Lower leg skin (tissue), 3 donors: ENCODE data around the gene BEAN1.

Source experiments
- CTCF ChIP-seq, 3 donors: fragments of 450-650 bp; IDR thresholded peaks; one replicate each; pipeline ENCODE4 v1.5.1; 2016; ENCODE audit warnings: antibody characterized with exemption in 3 of 3, mild to moderate bottlenecking in 3 of 3, moderate library complexity in 2 of 3
- POLR2A ChIP-seq, 2 donors: fragments of 450-650 bp; IDR thresholded peaks; one replicate each; pipeline ENCODE4 v1.6.1; 2016 to 2017; ENCODE audit warnings: antibody characterized with exemption in 2 of 2, mild to moderate bottlenecking in 1 of 2, moderate library complexity in 1 of 2

GRCh38 chr16:66397736-66398433, 29.2 kb upstream of the BEAN1 start:
- TF ChIP-seq POLR2A (IDR thresholded peaks at IDR 0.05) (no peak), CTCF (IDR thresholded peaks at IDR 0.05) (no peak)
